SU-DHL-6 (cell line): Measurements from ENCODE around the gene UPB1.

Experiments
- EZH2phosphoT487 ChIP-seq: fragments of 200-600 bp; sonication (generic), shearing (Covaris generic); conservative IDR thresholded peaks from 2 replicates; pipeline ENCODE4 v1.6.1; 2018; ENCODE audit warnings: mild to moderate bottlenecking, antibody characterized with exemption, low read length, moderate library complexity, mixed read lengths
- TF ChIP-seq, protein P1 (sequence below): fragments of 200-600 bp; sonication (generic); IDR thresholded peaks from one replicate; pipeline ENCODE4 v1.5.1; 2017; ENCODE audit warnings: antibody characterized with exemption, mild to moderate bottlenecking, low read length, moderate library complexity; ENCODE audit not compliant: insufficient read depth, poor library complexity, severe bottlenecking

- TF ChIP-seq, protein P1, sequence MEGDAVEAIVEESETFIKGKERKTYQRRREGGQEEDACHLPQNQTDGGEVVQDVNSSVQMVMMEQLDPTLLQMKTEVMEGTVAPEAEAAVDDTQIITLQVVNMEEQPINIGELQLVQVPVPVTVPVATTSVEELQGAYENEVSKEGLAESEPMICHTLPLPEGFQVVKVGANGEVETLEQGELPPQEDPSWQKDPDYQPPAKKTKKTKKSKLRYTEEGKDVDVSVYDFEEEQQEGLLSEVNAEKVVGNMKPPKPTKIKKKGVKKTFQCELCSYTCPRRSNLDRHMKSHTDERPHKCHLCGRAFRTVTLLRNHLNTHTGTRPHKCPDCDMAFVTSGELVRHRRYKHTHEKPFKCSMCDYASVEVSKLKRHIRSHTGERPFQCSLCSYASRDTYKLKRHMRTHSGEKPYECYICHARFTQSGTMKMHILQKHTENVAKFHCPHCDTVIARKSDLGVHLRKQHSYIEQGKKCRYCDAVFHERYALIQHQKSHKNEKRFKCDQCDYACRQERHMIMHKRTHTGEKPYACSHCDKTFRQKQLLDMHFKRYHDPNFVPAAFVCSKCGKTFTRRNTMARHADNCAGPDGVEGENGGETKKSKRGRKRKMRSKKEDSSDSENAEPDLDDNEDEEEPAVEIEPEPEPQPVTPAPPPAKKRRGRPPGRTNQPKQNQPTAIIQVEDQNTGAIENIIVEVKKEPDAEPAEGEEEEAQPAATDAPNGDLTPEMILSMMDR: no peak
- no peak for TF ChIP-seq EZH2phosphoT487
Measured at GRCh38 chr22:24548812-24549211, 53.7 kb downstream of the UPB1 start.
